Peyer's patch (tissue), 4 donors: ENCODE results near the gene OGFOD1. TPM values are rescaled to one million over a fixed set of nuclear protein-coding genes. Genes with fewer than 3 reads are reported as not detected.

Source experiments
- DNase-seq, 3 donors: peaks; one replicate each; pipeline ENCODE4 v3.0.0-alpha.2; 2017 to 2019
- H3K27ac ChIP-seq, 4 donors: fragments of 200-600 bp; sonication (generic); one replicate each; pipeline ENCODE4 v1.5.1; 2016 to 2019
- H3K27me3 ChIP-seq, 2 donors: fragments of 200-600 bp; sonication (generic); one replicate each; pipeline ENCODE4 v1.5.1; 2019
- H3K36me3 ChIP-seq, 3 donors: fragments of 200-600 bp; sonication (generic); one replicate each; pipeline ENCODE4 v1.5.1; 2016 to 2019
- H3K4me1 ChIP-seq, 4 donors: fragments of 200-600 bp; sonication (generic); one replicate each; pipeline ENCODE4 v1.5.1; 2016 to 2019
- H3K4me3 ChIP-seq, 4 donors: fragments of 200-600 bp; sonication (generic); 1 replicate in 3 of 4; 2 replicates in 1 of 4; pipeline ENCODE4 v1.5.1; 2016 to 2019; ENCODE audit warnings: mild to moderate bottlenecking in 1 of 4
- H3K9me3 ChIP-seq, 4 donors: fragments of 200-600 bp; sonication (generic); one replicate each; pipeline ENCODE4 v1.5.1; 2016 to 2019; ENCODE audit warnings: mild to moderate bottlenecking in 1 of 4
- POLR2A ChIP-seq, 2 donors: fragments of 450-650 bp; IDR thresholded peaks; one replicate each; pipeline ENCODE4 v1.5.1; 2017; ENCODE audit warnings: antibody characterized with exemption in 2 of 2, mild to moderate bottlenecking in 2 of 2, moderate library complexity in 2 of 2
- total RNA-seq, 4 donors: library from RNA; depleted of rRNA; stranded (reverse); fragments of >200 nt; gene quantifications; one replicate each; pipeline ENCODE4 v1.1.0, GENCODE V29; 2016
- TF ChIP-seq, protein P1 (sequence below), 6 experiments: fragments of 450-650 bp in 4 of 6; fragments of 200-600 bp in 2 of 6; sonication (generic) in 1 of 6; IDR thresholded peaks; one replicate each; pipeline ENCODE4 v1.5.1; 2017 to 2019; ENCODE audit warnings: antibody characterized with exemption in 6 of 6, mild to moderate bottlenecking in 3 of 6, moderate library complexity in 1 of 6

OGFOD1 gene
- total RNA-seq, 4 donors from 2014 or later = 11.0 to 47.9 (median 18.0) TPM

DNA sequence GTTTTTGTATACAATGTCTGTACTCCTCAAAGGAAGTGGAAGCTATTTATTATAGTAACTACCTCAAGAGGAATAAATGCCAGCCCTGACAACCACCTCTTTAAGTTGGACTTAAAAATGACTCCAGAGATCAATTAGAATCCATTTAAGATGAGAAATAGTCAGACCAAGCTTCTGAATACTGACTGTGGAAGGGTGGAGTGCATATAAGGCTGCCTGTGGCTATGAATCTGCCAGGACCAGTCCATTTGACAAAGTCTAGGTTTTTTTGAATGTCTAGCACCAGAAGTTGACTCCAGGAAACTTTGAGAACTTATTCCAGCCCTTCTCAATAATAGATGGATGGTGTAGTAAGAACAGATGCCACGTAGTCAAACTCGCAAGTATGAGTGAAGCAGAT lies 15.0 kb downstream of the OGFOD1 start:
- no peaks in the 10 kb centered on the region for H3K27me3 ChIP-seq
- TF ChIP-seq, protein P1, sequence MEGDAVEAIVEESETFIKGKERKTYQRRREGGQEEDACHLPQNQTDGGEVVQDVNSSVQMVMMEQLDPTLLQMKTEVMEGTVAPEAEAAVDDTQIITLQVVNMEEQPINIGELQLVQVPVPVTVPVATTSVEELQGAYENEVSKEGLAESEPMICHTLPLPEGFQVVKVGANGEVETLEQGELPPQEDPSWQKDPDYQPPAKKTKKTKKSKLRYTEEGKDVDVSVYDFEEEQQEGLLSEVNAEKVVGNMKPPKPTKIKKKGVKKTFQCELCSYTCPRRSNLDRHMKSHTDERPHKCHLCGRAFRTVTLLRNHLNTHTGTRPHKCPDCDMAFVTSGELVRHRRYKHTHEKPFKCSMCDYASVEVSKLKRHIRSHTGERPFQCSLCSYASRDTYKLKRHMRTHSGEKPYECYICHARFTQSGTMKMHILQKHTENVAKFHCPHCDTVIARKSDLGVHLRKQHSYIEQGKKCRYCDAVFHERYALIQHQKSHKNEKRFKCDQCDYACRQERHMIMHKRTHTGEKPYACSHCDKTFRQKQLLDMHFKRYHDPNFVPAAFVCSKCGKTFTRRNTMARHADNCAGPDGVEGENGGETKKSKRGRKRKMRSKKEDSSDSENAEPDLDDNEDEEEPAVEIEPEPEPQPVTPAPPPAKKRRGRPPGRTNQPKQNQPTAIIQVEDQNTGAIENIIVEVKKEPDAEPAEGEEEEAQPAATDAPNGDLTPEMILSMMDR (IDR thresholded peaks at IDR 0.05) = no peak
- no peak for TF ChIP-seq POLR2A (IDR thresholded peaks at IDR 0.05)
- H3K27ac ChIP-seq = no peak overlapping the region
- H3K4me3 ChIP-seq = no peak overlapping the region
- H3K36me3 ChIP-seq = peaks cover 0 to 86% (median 0%) of the 10 kb centered on the region in 3 donors
- H3K4me1 ChIP-seq = no peaks in the 10 kb centered on the region
- DNase-seq = no peak
- H3K9me3 ChIP-seq = no peaks in the 10 kb centered on the region

DNA sequence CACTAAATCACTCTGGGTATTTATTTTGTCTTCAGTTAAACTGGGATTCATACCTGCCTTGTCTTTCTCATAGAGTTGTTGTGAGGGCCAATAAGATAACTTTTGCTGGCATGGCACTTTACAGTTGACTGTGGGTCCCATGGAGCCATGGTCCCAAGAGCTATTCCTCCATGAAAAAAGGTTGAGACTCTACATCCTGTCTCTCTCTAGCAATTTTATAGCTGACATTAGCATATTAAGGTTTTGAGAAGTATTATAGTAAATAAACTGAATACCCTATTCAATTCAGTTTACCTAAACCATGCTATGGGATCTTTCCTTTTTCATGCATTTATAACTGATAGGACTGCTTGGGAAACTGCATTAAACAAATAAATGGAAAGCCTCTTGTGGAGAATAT lies 17.4 kb downstream of the OGFOD1 start:
- no peak for DNase-seq
- peaks cover 0 to 93% (median 0%) of the 10 kb centered on the region in 3 donors for H3K36me3 ChIP-seq
- no peaks in the 10 kb centered on the region for H3K27me3 ChIP-seq
- H3K9me3 ChIP-seq = no peaks in the 10 kb centered on the region
- no peak overlapping the region for H3K27ac ChIP-seq
- no peaks in the 10 kb centered on the region for H3K4me1 ChIP-seq
- no peak for TF ChIP-seq POLR2A (IDR thresholded peaks at IDR 0.05)
- TF ChIP-seq, protein P1 (IDR thresholded peaks at IDR 0.05) = no peak
- no peak overlapping the region for H3K4me3 ChIP-seq

DNA sequence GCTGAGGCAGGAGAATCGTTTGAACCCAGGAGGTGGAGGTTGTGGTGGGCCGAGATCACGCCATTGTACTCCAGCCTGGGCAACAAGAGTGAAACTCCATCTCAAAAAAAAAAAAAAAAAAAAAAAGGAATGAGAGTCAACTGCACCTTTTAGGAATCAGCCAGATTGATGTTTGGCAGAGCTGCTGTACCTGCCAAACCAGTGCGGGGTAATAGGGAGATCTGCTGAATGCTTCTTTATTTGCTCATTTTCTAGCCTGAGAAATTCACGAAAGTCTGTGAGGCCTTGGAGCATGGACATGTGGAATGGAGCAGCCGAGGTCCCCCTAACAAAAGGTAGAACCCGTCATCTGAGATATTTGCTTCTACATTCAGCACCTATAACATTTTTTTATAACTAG lies 18.4 kb downstream of the OGFOD1 start:
- H3K4me3 ChIP-seq = no peak overlapping the region
- no peak for DNase-seq
- no peaks in the 10 kb centered on the region for H3K27me3 ChIP-seq
- H3K9me3 ChIP-seq = no peaks in the 10 kb centered on the region
- no peaks in the 10 kb centered on the region for H3K4me1 ChIP-seq
- TF ChIP-seq, protein P1 (IDR thresholded peaks at IDR 0.05) = no peak
- no peak for TF ChIP-seq POLR2A (IDR thresholded peaks at IDR 0.05)
- no peak overlapping the region for H3K27ac ChIP-seq
- peaks cover 0 to 97% (median 0%) of the 10 kb centered on the region in 3 donors for H3K36me3 ChIP-seq

DNA sequence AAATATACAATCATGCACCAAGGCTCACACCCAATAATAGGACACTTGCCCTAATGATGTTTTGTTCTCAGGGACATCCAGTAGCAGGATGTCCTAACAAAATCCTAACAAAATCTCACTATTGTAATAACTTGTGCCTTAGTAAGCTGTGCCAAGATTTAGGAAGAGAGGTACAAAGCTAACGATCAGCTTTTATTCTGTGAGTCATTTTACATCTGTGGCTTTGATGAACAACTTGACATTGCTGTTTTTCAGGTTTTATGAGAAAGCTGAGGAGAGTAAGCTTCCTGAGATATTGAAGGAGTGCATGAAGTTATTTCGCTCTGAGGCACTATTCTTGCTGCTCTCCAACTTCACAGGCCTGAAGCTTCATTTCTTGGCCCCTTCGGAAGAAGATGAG lies 18.9 kb downstream of the OGFOD1 start:
- peaks cover 0 to 97% (median 0%) of the 10 kb centered on the region in 3 donors for H3K36me3 ChIP-seq
- no peak overlapping the region for H3K4me3 ChIP-seq
- no peaks in the 10 kb centered on the region for H3K27me3 ChIP-seq
- H3K9me3 ChIP-seq = no peaks in the 10 kb centered on the region
- TF ChIP-seq, protein P1 (IDR thresholded peaks at IDR 0.05) = no peak
- no peak for TF ChIP-seq POLR2A (IDR thresholded peaks at IDR 0.05)
- H3K27ac ChIP-seq = no peak overlapping the region
- DNase-seq = no peak
- no peaks in the 10 kb centered on the region for H3K4me1 ChIP-seq

DNA sequence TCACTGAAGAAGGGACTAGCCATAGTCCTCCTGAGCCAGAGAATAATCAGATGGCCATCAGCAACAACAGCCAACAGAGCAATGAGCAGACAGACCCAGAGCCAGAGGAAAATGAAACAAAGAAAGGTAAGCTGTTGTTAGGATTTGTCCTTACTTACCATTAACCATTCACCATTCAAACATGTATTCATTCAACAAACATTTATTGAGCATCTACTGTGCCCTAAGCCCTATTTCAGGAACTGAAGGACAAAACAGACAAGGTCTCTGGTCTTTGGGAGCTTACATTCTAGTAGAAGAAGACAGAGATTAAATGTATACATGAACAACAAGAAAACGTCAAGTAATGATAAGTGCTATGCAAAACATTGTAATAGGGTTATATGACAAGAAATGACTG lies 19.3 kb downstream of the OGFOD1 start:
- Histone ChIP-seq H3K4me1 (no peaks in the 10 kb centered on the region), H3K9me3 (no peaks in the 10 kb centered on the region), H3K36me3 (peaks cover 0 to 99% (median 0%) of the 10 kb centered on the region in 3 donors), H3K27me3 (no peaks in the 10 kb centered on the region), H3K27ac (no peak overlapping the region), H3K4me3 (no peak overlapping the region)
- DNase-seq = no peak
- TF ChIP-seq, protein P1 (IDR thresholded peaks at IDR 0.05) = no peak
- no peak for TF ChIP-seq POLR2A (IDR thresholded peaks at IDR 0.05)

DNA sequence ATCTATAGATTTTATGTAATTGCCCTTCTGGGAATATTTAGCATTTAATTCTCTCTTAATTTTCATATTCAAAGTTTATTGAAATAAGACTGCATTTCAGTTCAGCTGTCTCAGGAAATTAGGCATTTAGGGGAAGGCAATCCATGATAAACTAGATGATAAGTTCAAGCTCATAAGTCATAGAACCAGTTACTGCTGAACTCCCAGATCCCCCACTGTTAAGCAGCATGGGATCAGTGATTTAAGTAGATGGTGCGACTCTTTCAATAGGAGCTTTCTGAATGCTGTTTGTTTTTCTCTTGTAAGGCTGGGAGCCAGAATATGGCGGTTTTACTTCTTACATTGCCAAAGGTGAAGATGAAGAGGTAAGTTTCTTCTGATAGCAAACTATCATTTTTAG lies 23.8 kb downstream of the OGFOD1 start:
- no peaks in the 10 kb centered on the region for H3K27me3 ChIP-seq
- H3K4me3 ChIP-seq = no peak overlapping the region
- H3K4me1 ChIP-seq = no peaks in the 10 kb centered on the region
- no peak for DNase-seq
- peaks cover 0 to 89% (median 0%) of the 10 kb centered on the region in 3 donors for H3K36me3 ChIP-seq
- TF ChIP-seq POLR2A (IDR thresholded peaks at IDR 0.05) = no peak
- TF ChIP-seq, protein P1 (IDR thresholded peaks at IDR 0.05) = no peak
- H3K9me3 ChIP-seq = no peaks in the 10 kb centered on the region
- H3K27ac ChIP-seq = no peak overlapping the region
